T47D (cell line): ENCODE data around the gene PRKD1.
"Not testable (repeated sequence)": the region's sequence is repeated elsewhere in the genome, so short reads cannot be mapped to it uniquely, and the experiment has no call there.

Source experiments
- DNase-seq, 2 experiments: peaks; one replicate each; pipeline versions ENCODE4 v3.0.0 to v3.0.0-alpha.2; 2011 to 2012; ENCODE audit warnings: low read depth in 1 of 2, low spot score in 1 of 2
- JUND ChIP-seq: IDR thresholded peaks from 2 replicates; pipeline ENCODE4 v1.6.1; 2012; ENCODE audit warnings: low read depth
- in situ Hi-C: cut with HindIII; loops from 2 replicates; pipeline ENCODE4 v1.10.0; 2016; ENCODE audit warnings: low sequenced_read_pairs, low pct_unique_long_range_greater_than_20kb

Gene PRKD1

DNA sequence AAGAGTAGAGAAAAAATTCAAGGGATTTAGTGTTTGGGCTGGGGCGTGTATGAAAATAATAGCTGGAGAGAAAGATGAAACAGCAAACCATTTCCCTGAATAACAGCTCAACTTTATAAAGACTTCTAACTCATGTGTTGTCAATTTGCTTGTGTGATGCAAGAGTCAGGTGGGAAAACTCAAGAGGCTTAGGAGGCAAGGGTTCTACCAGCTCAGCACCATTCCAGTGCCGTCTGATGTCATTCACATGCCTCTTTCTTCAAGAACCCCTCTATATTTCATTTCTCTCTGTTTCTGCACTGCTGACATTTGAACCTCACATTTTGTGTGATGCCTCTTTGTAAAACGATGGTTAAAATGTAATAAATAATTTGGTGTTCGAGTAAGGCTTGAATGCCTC is 192.2 kb downstream of the PRKD1 start:
- no peak for DNase-seq
- no peak for TF ChIP-seq JUND
- in situ Hi-C loops, result no loop called here

DNA sequence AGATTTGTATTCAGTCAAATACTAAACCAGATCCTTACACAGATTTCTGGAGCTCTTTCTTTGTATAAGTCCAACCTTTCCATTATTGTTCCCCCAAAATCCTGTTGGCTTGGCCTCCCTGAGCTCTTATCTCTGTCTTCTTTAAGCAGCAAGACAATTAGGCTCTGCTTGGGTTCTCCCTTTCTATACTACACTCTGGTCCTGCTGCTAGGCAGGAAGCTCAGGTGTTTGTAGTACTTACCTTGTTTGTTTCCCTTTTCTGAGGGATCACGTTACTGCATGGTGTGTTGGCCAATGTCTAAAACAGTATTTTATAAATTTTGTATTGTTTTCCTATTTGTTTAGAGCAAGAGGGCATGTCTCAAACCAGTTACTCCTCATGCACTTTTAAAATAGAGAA is 192.9 kb downstream of the PRKD1 start:
- DNase-seq, result no peak
- TF ChIP-seq JUND, result no peak
- in situ Hi-C loops, result no loop called here

DNA sequence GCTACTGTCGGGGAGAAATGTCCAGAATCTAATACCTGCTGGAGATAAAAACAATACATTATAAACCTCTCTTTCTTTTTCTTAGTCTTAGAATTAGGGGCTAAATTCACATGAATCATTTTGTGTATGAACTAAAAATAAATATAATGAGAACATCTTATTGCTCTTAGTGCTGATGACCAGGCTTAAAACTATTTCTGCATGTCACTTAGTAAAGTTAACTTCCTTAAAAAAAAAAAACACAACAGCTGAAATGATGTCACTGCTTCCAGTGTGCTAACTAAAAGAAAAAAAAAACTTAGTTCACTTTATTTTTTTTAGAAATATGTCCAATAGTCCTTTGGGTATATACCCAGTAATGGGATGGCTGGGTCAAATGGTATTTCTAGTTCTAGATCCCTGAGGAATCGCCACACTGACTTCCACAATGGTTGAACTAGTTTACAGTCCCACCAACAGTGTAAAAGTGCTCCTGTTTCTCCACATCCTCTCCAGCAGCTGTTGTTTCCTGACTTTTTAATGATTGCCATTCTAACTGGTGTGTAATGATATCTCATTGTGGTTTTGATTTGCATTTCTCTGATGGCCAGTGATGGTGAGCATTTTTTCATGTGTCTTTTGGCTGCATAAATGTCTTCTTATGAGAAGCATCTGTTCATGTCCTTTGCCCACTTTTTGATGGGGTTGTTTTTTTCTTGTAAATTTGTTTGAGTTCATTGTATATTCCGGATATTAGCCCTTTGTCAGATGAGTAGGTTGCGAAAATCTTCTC is 200.9 kb downstream of the PRKD1 start:
- in situ Hi-C loops, DNase-seq: not testable (repeated sequence)

DNA sequence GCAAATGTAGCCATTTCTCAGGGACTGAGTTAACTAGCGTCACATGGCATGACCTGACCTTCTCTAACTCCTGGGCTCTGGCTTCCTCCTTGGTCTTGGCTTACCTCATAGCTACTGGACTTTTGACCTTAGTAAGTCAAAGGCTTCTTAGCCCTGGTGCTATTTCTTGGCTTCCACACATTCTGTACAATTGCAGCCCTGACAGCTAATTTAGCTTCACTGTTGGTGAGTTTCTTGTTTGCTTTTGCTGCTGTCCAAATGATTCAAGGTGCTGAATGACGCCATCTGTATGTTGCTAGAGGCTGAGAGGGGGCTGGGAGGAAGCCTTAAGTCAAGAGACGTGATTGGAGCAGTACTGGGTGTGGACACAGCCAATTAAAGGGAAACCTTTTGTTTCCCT is 202.7 kb downstream of the PRKD1 start:
- in situ Hi-C loops, result no loop called here
- TF ChIP-seq JUND, result no peak
- peak in 1 of 2 experiments; percentile 76 for DNase-seq

DNA sequence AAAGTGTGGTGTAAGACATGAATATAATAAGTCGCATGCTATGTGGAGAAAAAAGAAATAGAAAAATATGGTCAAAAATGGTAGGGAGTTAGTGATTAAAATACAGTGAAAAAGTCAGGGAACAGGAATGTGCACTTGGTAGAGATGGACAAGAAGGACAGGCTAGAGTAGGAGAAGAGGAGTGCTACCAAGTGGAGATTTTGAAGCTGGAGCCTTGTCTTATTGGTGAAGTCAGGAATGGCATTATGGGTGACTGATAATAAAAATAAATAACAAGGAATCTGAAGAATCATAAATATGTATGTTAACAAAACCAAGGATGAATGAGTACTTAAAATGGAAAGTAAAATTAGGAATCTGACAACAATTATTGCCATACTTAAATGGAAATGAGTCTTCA is 204.8 kb downstream of the PRKD1 start:
- no peak for TF ChIP-seq JUND
- in situ Hi-C loops, result no loop called here
- no peak for DNase-seq

DNA sequence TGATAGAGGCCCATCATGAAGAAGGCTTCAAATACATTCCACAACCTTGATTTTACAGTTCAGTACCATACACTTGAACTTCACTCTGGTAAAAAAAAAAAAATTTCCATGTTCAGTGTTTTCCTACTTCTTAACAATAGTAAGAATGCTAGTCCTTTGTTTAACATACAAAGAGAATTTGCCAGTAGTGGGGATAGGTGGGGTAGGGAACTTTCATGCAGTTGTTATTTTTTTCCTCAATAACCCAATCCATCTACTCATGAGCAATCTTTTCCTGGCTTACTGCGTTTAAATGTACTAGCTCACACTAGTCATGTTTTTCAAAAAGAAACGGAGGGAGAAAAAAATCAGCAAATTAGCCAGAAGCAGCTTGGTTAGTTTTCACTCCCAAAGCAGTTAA is 206.1 kb downstream of the PRKD1 start:
- in situ Hi-C loops, result no loop called here
- TF ChIP-seq JUND, result no peak
- DNase-seq, result no peak

DNA sequence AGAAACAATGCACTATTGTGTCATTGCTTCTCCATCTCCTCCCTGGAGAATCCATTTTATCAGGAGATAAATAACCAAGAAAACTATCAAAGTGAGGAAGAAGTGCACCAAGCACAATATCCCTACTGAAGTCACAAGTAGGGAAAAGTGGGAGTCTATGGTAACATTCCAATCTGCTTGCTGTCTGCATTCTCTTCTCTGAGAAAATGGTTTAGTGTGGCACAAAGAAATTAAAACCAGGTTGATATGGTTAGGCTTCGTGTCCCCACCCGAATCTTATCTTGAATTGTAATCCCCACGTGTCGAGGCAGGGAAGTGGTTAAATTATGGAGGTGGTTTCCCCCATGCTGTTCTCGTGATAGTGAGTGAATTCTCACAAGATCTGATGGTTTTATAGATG is 209.7 kb downstream of the PRKD1 start:
- DNase-seq, result no peak
- no peak for TF ChIP-seq JUND
- in situ Hi-C loops, result no loop called here

DNA sequence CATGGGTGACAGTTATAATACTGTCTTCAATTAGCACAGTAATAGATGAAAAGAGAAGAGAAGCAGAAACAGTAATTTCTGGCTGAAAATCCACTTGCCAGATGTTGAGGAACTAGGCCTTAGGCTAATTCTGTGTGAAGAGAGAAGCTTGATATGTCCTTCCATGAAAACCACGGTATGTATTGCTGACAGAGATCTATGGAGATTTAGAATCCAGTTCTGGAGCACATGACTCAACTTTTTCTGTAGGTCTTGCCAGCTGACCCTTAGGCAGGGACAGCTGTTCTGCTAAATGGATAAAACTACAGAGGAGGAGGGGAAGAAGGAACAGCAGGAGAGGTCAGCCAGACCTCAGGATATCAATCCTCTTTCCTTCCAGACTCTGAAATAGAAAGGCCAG is 211.5 kb downstream of the PRKD1 start:
- in situ Hi-C loops, result no loop called here
- no peak for TF ChIP-seq JUND
- no peak for DNase-seq

DNA sequence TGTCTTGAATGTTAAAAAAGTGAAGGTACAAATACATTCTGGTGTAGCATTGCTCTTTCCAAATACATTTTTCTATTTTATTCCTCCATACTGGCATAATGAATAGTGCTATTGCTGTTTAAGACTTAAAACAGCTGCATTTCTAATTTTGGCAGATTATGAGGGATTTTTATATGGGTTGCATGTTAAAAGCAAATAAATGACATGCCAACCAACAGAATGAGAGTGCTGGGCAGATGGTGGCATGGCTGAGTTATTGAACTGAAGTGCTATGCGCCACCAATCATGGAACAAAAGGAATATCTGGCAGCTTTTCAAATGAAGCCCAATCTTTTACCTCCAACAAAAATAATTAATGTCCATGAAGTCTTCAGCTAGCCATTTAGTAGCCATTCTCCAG is 215.0 kb downstream of the PRKD1 start:
- DNase-seq, result no peak
- TF ChIP-seq JUND, result no peak

DNA sequence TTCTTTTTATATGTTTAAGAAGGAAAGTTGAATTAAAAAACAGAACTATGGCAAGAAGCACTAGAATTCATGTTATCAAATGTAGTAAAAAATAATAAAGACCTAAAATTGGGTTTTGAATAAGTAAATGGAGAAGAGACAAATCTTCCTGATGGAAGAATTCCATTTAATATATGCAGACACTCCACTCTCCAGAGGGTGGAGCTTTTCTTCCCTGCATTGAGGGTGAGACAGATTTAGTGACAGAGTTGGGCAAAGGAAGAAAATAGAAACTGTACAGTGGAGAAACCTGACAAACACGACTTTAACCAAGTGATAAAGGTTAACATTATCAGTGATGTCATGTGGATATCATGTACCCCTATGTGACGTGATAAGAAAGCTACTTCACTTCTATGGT is 217.6 kb downstream of the PRKD1 start:
- in situ Hi-C loops, result no loop called here
- no peak for DNase-seq
- no peak for TF ChIP-seq JUND

More for the DNA sequence above, 215.0 kb downstream of the PRKD1 start:
- in situ Hi-C loops, result no loop called here

DNA sequence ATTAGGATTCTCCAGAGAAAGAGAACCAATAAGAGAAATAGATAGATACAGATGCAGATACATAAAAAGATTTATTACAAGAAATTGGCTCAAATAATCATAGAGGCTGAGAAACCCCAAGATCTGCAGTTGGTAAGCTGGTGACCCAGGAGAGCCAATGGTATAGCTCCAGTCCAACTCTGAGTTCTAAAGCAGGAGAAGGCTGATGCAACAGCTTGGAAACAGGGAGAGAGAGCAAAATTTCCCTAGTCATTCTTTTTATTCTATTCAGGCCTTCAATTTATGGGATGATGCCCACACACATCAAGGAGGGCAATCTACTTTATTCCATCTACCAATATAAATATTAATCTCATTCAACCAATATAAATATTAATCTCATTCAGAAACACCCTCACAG is 218.2 kb downstream of the PRKD1 start:
- in situ Hi-C loops, result no loop called here
- no peak for DNase-seq
- no peak for TF ChIP-seq JUND

DNA sequence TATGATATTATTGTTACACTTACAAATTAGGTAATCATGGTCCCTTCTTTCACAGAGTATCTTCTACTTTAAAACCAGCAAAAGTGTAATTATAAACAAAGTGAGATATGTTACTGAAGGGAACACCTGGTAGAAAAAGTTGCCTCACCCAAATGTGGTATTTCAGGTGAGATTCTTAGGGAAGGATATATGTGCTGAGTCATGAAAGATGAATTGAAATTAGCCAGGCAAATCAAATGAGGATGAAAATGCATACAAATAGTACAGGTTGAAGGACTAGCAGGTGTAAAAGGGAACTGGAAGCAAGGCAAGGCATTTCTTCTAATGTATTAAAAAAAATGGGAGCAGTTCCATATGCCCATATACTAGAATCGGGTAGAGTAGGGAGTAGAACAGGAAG is 220.9 kb downstream of the PRKD1 start:
- in situ Hi-C loops, result no loop called here
- no peak for DNase-seq
- TF ChIP-seq JUND, result no peak

DNA sequence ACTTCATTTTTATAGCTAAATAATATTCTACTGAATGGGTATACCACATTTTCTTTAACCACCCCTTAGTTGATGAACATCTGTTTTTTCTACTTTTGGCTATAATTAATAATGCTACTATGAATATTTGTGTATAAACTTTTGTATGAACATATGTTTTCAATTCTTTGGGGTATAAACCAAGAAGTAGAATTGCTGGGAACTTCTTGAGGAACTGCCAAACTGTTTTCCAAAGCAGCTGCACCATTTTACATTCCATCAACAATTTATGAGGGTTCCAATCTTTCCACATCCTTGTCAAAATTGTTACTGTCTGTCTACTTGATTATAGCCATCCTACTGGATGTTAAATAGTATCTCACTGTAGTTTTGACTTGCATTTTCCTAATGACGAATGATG is 221.8 kb downstream of the PRKD1 start:
- no peak for TF ChIP-seq JUND
- in situ Hi-C loops, result no loop called here
- DNase-seq, result no peak

DNA sequence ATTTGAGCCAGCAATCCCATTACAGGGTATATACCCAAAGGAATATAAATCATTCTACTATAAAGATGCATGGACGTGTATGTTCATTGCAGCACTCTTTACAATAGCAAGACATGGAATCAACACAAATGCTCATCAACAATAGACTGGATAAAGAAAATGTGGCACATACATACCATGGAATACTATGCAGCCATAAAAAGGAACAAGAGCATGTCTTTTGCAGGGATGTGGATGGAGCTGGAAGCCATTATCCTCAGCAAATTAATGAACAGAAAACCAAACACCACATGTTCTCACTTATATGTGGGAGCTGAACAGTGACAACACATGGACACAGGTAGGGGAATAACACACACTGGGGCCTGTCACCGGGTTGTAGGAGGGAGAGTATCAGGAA is 238.1 kb downstream of the PRKD1 start:
- DNase-seq, in situ Hi-C loops: not testable (repeated sequence)

DNA sequence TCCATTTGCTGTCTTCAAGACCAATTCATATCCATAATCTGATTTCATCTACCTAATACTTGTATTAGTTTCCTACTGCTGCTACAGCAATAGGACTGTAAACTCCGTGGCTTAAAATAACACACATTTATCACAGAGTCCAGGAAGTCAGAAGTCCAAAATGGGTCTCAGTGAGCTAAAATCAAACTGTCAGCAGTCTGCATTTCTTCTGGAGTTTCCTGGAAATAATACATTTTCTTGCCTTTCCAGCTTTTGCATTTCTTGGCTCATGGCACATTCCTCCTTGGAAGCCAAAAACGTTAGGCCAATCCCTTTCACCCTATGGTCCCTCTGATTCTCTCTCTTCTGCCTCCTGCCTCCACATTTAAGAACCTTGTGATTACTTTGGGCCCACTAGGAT is 239.8 kb downstream of the PRKD1 start:
- DNase-seq, result no peak
- no peak for TF ChIP-seq JUND
- in situ Hi-C loops, result no loop called here
